Stomach (tissue), 9 donors: ENCODE data around the gene EMP1. TPM values are rescaled to one million over a fixed set of nuclear protein-coding genes. Genes with fewer than 3 reads are reported as not detected.

Experiments used
- DNase-seq, 2 donors: peaks; one replicate each; pipeline versions ENCODE4 v3.0.0 to v3.0.0-alpha.2; 2013 to 2019
- H3K27ac ChIP-seq, 5 donors: fragments of 200-600 bp in 4 of 5; sonication (generic) in 4 of 5; one replicate each; pipeline ENCODE4 v1.5.1; 2013 to 2019; ENCODE audit warnings: mild to moderate bottlenecking in 1 of 5, moderate library complexity in 1 of 5
- H3K27me3 ChIP-seq, 3 donors: fragments of 200-600 bp; sonication (generic); one replicate each; pipeline ENCODE4 v1.5.1; 2017 to 2019; ENCODE audit warnings: mixed run types in 1 of 3
- H3K36me3 ChIP-seq, 4 donors: fragments of 200-600 bp; sonication (generic); 1 replicate in 3 of 4; 2 replicates in 1 of 4; pipeline ENCODE4 v1.5.1; 2016 to 2019
- H3K4me1 ChIP-seq, 4 donors: fragments of 200-600 bp; sonication (generic); one replicate each; pipeline ENCODE4 v1.5.1; 2016 to 2019
- H3K4me3 ChIP-seq, 4 donors: fragments of 200-600 bp; sonication (generic) in 3 of 4; one replicate each; pipeline ENCODE4 v1.5.1; 2016 to 2019; ENCODE audit warnings: mild to moderate bottlenecking in 1 of 4
- H3K9me3 ChIP-seq, 4 donors: fragments of 200-600 bp; sonication (generic); one replicate each; pipeline ENCODE4 v1.5.1; 2016 to 2019
- EP300 ChIP-seq: sonication (generic); formaldehyde crosslinking; IDR thresholded peaks from one replicate; pipeline ENCODE4 v1.6.1; 2017; ENCODE audit warnings: antibody characterized with exemption
- POLR2A ChIP-seq, 4 donors: fragments of 450-650 bp; IDR thresholded peaks; one replicate each; pipeline ENCODE4 v1.6.1; 2016; ENCODE audit warnings: antibody characterized with exemption in 4 of 4, control low read depth in 2 of 4, mild to moderate bottlenecking in 1 of 4, moderate library complexity in 1 of 4
- POLR2AphosphoS5 ChIP-seq, 3 donors: sonication (generic); formaldehyde crosslinking; IDR thresholded peaks; one replicate each; pipeline ENCODE4 v1.6.1; 2016; ENCODE audit warnings: antibody characterized with exemption in 3 of 3
- WGBS, 5 donors: extraction: QIAGEN DNeasy Blood & Tissue Kit in 3 of 5; methylation state at CpG; one replicate each; pipeline versions ENCODE4 v1.1.5 to v1.1.7; 2013 to 2018; 5-methylcytosine and 5-hydroxymethylcytosine counted together
- intact Hi-C: fragments of 100-400 bp; cut with DNase I; formaldehyde crosslinking; loops from one replicate; pipeline ENCODE4 v1.15.1; 2023; ENCODE audit warnings: low total_unique reads
- polyA plus RNA-seq, 3 donors: library from polyadenylated mRNA; stranded (reverse); fragments of 200-250 nt; gene quantifications; one replicate each; pipeline ENCODE4 v1.2.3, GENCODE V29; 2013
- total RNA-seq, 5 donors: library from RNA; depleted of rRNA; stranded (reverse); fragments of >200 nt; gene quantifications; one replicate each; pipeline versions ENCODE4 v1.1.0 to v1.2.3, GENCODE V29; 2014 to 2016
- TF ChIP-seq, protein P1 (sequence below), 7 experiments: fragments of 450-650 bp in 4 of 7; fragments of 200-600 bp in 3 of 7; sonication (generic) in 3 of 7; IDR thresholded peaks; one replicate each; pipeline ENCODE4 v1.5.1; 2016 to 2019; ENCODE audit warnings: antibody characterized with exemption in 7 of 7, control low read depth in 2 of 7, mild to moderate bottlenecking in 1 of 7
- donor health status: healthy with polysubstance abuse.
- donor health status: Bipolar disorder and iron deficiency.
- donor health status: healthy.

Gene EMP1
- total and polyA plus RNA-seq, 8 donors: 6.2 to 209 (median 21.8) TPM

DNA sequence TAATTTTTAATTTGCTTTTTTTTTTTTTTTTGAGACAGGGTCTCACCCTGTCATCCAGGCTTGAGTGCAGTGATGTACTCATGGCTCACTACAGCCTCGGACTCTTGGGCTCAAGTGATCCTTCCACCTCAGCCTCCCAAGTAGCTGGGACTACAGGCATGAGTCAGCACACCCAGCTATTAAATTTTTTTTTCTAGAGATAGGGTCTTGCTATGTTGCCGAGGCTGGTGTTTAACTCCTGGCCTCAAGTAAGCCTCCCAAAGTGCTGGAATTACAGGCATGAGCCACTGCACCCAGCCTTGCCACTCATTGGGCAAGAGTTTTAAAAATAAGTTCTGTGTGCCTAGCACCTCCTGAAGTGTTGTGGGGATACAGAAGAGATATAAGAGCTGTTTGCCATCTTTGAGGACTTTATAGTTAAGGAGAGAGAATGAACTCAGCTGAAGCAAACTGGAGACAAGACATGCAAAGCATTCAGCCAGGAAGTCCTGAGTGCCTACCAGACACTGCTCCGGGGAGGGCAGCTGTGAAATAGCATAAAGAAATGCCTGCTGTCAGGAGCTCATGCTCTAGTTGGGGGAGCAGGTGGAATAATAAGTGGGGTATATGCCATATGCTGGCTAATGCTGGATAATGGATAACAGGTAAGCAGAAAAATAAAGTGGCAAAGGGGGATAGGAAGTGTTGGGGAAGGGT, 15.0 kb upstream of the EMP1 start:
- H3K9me3 ChIP-seq: no peaks in the 10 kb centered on the region
- H3K27ac ChIP-seq: no peak overlapping the region
- TF ChIP-seq, protein P1, sequence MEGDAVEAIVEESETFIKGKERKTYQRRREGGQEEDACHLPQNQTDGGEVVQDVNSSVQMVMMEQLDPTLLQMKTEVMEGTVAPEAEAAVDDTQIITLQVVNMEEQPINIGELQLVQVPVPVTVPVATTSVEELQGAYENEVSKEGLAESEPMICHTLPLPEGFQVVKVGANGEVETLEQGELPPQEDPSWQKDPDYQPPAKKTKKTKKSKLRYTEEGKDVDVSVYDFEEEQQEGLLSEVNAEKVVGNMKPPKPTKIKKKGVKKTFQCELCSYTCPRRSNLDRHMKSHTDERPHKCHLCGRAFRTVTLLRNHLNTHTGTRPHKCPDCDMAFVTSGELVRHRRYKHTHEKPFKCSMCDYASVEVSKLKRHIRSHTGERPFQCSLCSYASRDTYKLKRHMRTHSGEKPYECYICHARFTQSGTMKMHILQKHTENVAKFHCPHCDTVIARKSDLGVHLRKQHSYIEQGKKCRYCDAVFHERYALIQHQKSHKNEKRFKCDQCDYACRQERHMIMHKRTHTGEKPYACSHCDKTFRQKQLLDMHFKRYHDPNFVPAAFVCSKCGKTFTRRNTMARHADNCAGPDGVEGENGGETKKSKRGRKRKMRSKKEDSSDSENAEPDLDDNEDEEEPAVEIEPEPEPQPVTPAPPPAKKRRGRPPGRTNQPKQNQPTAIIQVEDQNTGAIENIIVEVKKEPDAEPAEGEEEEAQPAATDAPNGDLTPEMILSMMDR (IDR thresholded peaks at IDR 0.05): no peak
- TF ChIP-seq EP300 (no peak), POLR2AphosphoS5 (IDR thresholded peaks at IDR 0.05) (no peak)
- H3K4me1 ChIP-seq: peaks cover 7 to 19% (median 11%) of the 10 kb centered on the region in 4 donors
- no peaks in the 10 kb centered on the region for H3K36me3 ChIP-seq
- 57 to 74% (median 62%) methylated on average over 3 of the region's 3 CpGs for WGBS, 5 donors
- H3K27me3 ChIP-seq: no peaks in the 10 kb centered on the region
- DNase-seq: no peak
- intact Hi-C loops: no loop called here
- no peak overlapping the region for H3K4me3 ChIP-seq

DNA sequence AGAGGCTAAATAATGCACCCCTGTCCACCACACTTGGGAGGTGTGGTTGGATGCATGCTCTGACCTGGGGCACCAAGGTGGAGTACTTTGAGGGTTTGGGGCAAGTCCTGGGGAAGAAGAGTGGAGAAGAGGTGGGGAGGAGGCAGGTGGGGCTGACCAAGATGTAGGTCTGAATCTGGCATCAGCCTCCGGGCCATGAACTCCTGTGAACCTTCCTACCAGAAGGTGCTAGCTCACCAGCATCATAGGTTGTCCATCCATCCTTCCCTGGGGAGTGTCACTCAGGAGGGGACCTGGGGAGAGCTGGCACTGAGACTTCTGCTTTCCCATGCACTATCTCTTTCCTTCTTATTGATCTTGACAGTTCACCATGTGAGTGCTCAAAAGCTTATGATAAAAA, 13.6 kb upstream of the EMP1 start:
- intact Hi-C loops: no loop called here

DNA sequence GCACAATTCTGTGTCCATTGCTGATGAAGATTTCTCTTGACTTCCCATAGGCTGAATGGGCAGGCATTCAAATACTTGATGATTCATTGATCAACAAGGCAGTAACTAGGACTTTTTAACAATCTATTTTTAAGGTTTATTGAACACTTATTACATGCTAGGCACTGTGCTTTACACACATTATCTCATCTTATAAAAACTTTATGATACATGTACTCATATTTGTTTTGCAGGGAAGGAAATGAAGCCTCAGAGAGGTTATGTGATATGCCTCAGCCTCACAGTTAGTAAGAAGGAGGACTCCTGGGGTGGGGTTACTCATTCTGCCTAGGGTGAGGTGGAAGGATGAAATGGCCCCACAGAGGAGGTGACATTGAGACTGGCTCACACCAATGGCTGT, 12.9 kb upstream of the EMP1 start:
- Histone ChIP-seq H3K27ac (no peak overlapping the region), H3K27me3 (no peaks in the 10 kb centered on the region), H3K36me3 (no peaks in the 10 kb centered on the region), H3K4me1 (peaks cover 7 to 15% (median 10%) of the 10 kb centered on the region in 4 donors), H3K4me3 (no peak overlapping the region), H3K9me3 (no peaks in the 10 kb centered on the region)
- no peak for DNase-seq
- intact Hi-C loops: no loop called here
- TF ChIP-seq, protein P1 (IDR thresholded peaks at IDR 0.05): no peak
- no peak for TF ChIP-seq EP300

More for the DNA sequence above, 13.6 kb upstream of the EMP1 start:
- no peaks in the 10 kb centered on the region for H3K36me3 ChIP-seq
- DNase-seq: no peak
- H3K9me3 ChIP-seq: no peaks in the 10 kb centered on the region
- H3K4me3 ChIP-seq: no peak overlapping the region
- peaks cover 7 to 19% (median 11%) of the 10 kb centered on the region in 4 donors for H3K4me1 ChIP-seq
- no peaks in the 10 kb centered on the region for H3K27me3 ChIP-seq
- WGBS, 5 donors: 82 to 100% (median 88%) methylated on average over 1 of the region's 1 CpG
- no peak overlapping the region for H3K27ac ChIP-seq
- TF ChIP-seq EP300: no peak
- TF ChIP-seq, protein P1 (IDR thresholded peaks at IDR 0.05): no peak

DNA sequence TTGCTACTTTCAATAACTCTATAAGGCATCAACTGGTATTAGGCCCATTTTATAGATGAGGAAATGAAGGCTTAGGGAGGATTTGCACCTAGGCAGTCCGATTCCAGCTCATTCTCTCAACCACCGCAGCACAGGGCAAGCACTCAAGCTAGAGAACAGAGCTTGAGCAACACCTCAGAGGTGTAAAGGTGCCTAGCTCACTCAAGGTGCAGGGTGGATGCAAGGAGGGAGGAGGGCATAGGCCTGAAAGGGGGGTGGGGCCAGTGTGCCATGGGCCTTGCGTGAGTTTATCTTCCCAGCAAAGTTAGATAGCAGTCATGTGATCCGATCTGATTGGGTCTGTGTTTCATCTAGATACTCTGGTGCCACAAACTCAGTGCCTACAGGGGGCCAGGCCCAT, 10.2 kb upstream of the EMP1 start:
- TF ChIP-seq, protein P1 (IDR thresholded peaks at IDR 0.05): no peak
- TF ChIP-seq POLR2AphosphoS5 (IDR thresholded peaks at IDR 0.05): no peak
- no peak for TF ChIP-seq POLR2A (IDR thresholded peaks at IDR 0.05)
- no peak for TF ChIP-seq EP300
- WGBS, 5 donors: 56 to 82% (median 64%) methylated on average over 4 of the region's 4 CpGs
- no peaks in the 10 kb centered on the region for H3K4me1 ChIP-seq
- H3K36me3 ChIP-seq: no peaks in the 10 kb centered on the region
- no peaks in the 10 kb centered on the region for H3K27me3 ChIP-seq
- DNase-seq: no peak
- no peak overlapping the region for H3K27ac ChIP-seq
- H3K4me3 ChIP-seq: no peak overlapping the region
- intact Hi-C loops: no loop called here
- H3K9me3 ChIP-seq: no peaks in the 10 kb centered on the region
